Stimulated activated CD8-positive, alpha-beta memory T cell treated with anti-CD3 and anti-CD28 coated beads, Interleukin-7, amount 100 ng/mL, for 1 hour (primary cell): ENCODE measurements around the gene BCL2L13.

Experiments
- DNase-seq, 2 donors: peaks; one replicate each; pipeline ENCODE4 v3.0.0-alpha.2; 2020; ENCODE audit warnings: low read depth in 2 of 2

Gene BCL2L13

GRCh38 chr22:17638432-17639246 is at the start of gene BCL2L13:
BCL2L13 (plus strand) TSS chr22:17638757; CDS start chr22:17655712, 16,955 bp downstream.
- DNase-seq = peak; percentile 64 to 72

- DNase-seq = no peak
Measured at GRCh38 chr22:17589810-17590375, 48.7 kb upstream of the BCL2L13 start.

GRCh38 chr22:17590586-17590985 is 48.0 kb upstream of the BCL2L13 start:
- DNase-seq = no peak

GRCh38 chr22:17592201-17592600 is 46.4 kb upstream of the BCL2L13 start:
- no peak for DNase-seq

GRCh38 chr22:17596226-17596625 is 42.3 kb upstream of the BCL2L13 start:
- DNase-seq = no peak

GRCh38 chr22:17597217-17597616 is 41.3 kb upstream of the BCL2L13 start:
- no peak for DNase-seq

GRCh38 chr22:17598318-17598717 is 40.2 kb upstream of the BCL2L13 start:
- DNase-seq = no peak

- DNase-seq = no peak
Measured at GRCh38 chr22:17601031-17601430, 37.5 kb upstream of the BCL2L13 start.

GRCh38 chr22:17603668-17604067 is 34.9 kb upstream of the BCL2L13 start:
- no peak for DNase-seq

- DNase-seq = no peak
Measured at GRCh38 chr22:17606496-17606895, 32.1 kb upstream of the BCL2L13 start.

- DNase-seq = no peak
Measured at GRCh38 chr22:17607891-17608521, 30.6 kb upstream of the BCL2L13 start.

- no peak for DNase-seq
Measured at GRCh38 chr22:17612057-17612456, 26.5 kb upstream of the BCL2L13 start.

- no peak for DNase-seq
Measured at GRCh38 chr22:17613280-17613679, 25.3 kb upstream of the BCL2L13 start.

GRCh38 chr22:17627961-17628405 is 10.6 kb upstream of the BCL2L13 start:
- DNase-seq = no peak

GRCh38 chr22:17628406-17629172 is 10.0 kb upstream of the BCL2L13 start, which contains the start of gene ATP6V1E1:
ATP6V1E1 (minus strand) TSS chr22:17628749; CDS start chr22:17628635, 114 bp downstream.
- peak; percentile 85 to 92 for DNase-seq

- no peak for DNase-seq
Measured at GRCh38 chr22:17629173-17629489, 9.4 kb upstream of the BCL2L13 start.

- no peak for DNase-seq
Measured at GRCh38 chr22:17629641-17630040, 8.9 kb upstream of the BCL2L13 start.

GRCh38 chr22:17631076-17631565 is 7.4 kb upstream of the BCL2L13 start:
- DNase-seq = no peak

GRCh38 chr22:17633217-17633997 is 5.2 kb upstream of the BCL2L13 start:
- DNase-seq = no peak

GRCh38 chr22:17633998-17634323 is 4.6 kb upstream of the BCL2L13 start:
- DNase-seq = no peak

GRCh38 chr22:17634696-17635095 is 3.9 kb upstream of the BCL2L13 start:
- DNase-seq = no peak
